SIG-M5 treated with dmso at 0.1 percent for 504 hours (cell line): Measurements from ENCODE around the gene ARHGAP6.

Experiments used
- DNase-seq: peaks from one replicate; lab custom pipeline; 2025; ENCODE audit not compliant: unreplicated experiment; lab: John Stamatoyannopoulos, UW

The ARHGAP6 gene

DNA sequence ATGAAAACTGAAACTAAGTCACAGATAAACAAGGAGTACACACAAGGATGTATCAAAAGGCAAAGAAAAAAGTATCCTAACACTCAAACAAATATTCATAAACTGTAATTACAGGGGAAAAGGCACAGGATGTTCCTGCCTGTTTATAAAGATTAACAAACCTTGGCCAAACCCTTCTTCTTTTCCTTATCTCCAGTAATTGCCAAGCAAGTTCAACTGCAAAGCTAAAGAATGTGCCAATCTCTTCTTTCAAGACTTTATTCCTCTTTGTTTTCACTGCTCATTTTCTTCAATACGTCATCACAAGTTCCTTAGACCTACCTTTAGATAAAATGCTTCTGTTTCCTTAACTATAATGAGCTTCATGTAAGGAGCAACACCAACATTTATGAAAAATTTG lies 201.3 kb downstream of the ARHGAP6 start:
- no peak for DNase-seq

- no peak for DNase-seq
These were observed 203.1 kb downstream of the ARHGAP6 start for GRCh38 chrX:11462648-11463047.

GRCh38 chrX:11462136-11462535 lies 203.6 kb downstream of the ARHGAP6 start:
- no peak for DNase-seq

DNA sequence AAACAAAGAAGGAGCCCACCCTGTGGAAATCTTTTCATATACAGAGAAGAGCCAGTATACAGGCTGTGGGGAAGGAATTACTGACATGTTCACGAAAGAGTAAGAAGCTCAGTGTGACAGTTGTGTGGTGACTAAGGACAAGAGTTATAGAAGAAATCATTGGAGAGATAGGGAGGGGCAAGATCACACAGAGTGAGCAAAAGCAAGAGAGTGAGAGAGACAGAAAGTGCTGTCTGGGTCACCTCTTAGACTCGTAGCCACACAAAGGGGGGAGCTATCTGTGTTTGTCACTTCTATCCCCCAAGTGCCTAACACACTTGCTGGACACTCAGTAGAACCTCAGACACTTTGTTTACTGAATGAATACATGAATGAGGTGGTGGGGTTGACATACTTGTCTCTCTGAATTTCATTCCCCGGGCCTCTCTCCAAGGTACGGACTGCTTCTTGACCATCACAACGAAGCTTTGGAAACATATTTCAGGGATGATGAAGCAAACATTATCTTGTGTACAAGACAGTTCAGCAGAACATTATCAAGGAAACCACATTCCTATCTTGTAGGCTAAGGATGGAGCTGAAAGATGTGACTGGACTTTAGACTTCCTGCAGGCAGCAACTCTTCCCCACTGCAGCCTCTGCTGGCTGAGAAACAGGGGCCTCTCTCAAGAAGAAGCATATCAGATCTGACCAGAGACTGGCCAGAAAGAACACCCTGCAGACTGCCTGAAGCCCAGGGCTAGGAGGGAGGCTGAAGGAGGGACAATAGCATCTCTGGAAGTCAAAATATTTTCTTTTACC lies 204.3 kb downstream of the ARHGAP6 start:
- no peak for DNase-seq

DNA sequence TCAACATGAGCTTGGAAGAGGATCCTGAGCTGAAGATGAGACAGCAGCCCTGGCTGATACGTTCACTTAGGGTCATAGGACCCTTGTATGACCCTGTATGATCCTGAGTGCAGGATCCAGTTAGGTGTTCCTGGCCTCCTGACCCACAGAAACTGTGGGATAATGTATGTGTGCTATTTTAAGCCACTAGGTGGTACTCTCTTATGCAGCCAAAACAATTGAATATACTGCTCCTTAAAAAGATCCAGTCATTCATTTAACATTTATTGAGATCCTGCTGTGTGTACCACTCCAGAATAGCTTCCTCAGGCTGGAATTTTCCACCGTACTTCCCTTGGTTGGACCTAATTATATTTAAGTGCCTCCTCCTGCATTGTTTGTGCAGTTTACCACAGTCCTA lies 205.4 kb downstream of the ARHGAP6 start:
- no peak for DNase-seq

DNA sequence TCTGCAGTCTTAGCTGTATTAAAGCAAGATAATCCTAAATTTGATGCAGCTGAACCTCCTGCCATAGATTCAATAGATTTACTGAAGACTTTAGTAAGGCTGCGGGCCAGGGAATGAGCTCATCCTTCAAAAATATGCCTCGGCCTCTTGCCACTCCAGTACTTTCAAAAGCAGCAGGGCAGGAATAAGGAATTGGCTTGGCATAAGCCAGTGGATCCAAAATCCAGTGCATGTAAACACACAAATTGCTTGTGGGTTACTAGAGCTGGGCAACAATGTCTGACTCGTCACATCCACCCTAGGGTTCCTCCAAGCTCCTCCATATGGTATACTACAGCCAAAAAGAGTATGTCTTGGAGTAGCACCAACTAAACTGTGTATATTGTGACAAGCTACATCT lies 207.6 kb downstream of the ARHGAP6 start:
- no peak for DNase-seq

GRCh38 chrX:11451151-11451550 lies 214.6 kb downstream of the ARHGAP6 start:
- no peak for DNase-seq

GRCh38 chrX:11450354-11450753 lies 215.4 kb downstream of the ARHGAP6 start:
- DNase-seq: no peak

DNA sequence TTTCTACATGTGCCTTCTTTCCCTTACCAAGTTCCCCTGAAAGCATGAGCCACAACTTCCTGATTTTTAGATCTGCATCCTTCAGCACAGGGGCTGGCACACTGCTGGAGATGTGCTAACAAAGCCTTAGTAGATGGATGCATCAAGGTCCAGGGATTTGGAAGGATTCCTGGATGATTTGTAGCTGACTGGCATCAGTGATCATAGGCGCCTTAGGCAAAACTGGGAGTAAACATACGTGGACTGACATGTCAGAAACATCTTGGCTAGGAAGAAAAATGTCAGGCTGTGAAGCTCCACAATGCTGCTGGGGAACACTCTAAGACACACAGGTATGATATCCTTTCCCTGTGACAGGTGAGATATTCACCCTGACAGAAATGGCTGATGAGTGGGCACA lies 216.1 kb downstream of the ARHGAP6 start:
- DNase-seq: no peak

DNA sequence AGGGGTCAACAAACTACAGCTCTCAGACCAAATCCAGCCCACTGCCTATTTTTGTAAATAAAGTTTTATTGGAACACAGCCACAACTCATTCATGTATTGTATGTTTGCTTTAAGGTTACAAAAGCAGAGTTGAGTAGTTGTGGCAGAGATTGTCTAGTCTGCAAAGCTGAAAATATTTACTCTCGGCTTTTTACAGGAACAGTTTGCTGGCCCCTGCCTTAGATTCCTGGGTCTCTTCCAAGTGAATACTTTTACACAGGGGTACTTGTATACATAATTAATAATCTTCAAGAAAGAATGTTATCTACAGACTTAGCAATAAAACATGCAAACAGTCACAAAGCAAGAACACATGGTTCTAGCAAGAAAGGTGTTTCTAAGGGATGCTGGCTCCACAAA lies 218.3 kb downstream of the ARHGAP6 start:
- no peak for DNase-seq

- DNase-seq: no peak
These were observed 218.8 kb downstream of the ARHGAP6 start for GRCh38 chrX:11446949-11447348.

- no peak for DNase-seq
These were observed 219.4 kb downstream of the ARHGAP6 start for GRCh38 chrX:11446336-11446735.

DNA sequence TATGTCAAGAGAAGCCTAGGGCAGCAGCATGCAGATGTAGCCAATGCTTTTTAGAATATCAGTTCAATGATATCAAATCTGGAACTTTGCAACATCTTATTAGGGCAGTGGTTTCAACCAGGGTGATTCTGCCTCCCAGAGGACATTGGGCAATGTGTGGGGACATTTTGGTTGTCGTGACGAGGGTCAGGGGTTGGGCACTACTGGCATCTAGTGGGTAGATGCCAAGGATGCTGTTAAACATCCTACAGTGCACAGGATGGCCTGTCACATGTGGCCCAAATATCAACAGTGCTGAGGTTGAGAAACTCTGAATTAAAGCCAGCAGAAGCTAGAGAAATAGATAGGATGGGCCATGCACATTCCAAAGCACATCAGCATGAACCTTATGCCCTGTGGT lies 220.2 kb downstream of the ARHGAP6 start:
- DNase-seq: no peak

- no peak for DNase-seq
These were observed 221.7 kb downstream of the ARHGAP6 start for GRCh38 chrX:11444052-11444451.

GRCh38 chrX:11439846-11440245 lies 225.9 kb downstream of the ARHGAP6 start:
- no peak for DNase-seq

DNA sequence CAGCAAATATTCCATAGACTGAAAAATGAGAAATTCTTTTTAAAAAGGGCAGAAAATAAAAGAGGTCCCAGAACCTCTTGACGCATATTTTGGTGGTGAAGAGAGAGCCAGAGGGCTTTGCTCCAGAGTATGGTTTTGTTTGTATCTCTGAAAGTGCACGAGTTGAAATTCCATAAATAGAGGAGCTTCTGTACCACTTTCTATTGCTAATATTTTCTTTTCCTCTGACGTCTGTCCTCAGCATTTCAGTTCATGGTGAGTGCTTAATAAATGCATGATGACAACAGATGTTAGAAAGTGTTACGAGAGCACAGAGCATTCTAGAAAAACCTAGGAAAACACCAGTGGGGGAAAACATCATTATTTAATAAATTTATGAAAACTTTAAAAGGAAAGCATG lies 227.0 kb downstream of the ARHGAP6 start:
- no peak for DNase-seq

GRCh38 chrX:11438380-11438723 lies 227.4 kb downstream of the ARHGAP6 start:
- DNase-seq: no peak

DNA sequence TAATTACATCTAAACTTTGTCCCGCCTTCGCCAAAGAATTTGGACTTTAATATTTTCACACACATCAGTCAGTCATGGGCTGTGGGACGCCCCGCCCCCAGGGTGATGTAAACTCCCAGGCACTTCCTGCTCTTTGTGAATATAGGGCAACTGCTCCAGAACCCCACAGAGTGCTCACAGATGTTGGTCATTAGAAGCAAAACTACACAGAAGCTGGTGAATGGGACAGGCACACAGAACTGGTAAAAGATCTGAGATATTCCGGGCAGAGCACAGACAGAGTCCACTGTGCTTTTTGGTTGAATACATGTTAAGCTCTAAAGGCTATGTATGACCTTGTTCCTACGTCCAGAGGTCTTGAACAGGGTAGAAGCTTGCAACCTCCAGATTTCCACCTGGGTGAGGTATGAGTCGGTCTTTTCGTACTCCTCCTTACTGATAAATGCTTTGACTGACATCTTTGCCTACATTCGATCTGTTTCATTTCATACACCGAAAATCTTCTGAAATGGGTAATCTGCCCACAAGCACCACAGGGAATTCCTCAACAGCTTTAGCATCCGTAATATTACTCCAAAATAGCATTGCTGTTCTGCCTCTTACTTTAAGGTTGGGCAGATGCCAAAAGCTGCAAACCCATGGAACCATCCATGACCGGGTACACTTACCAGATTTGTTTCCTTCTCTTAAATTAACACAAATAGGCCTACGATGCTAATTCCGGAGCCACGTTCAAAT lies 227.9 kb downstream of the ARHGAP6 start:
- no peak for DNase-seq

DNA sequence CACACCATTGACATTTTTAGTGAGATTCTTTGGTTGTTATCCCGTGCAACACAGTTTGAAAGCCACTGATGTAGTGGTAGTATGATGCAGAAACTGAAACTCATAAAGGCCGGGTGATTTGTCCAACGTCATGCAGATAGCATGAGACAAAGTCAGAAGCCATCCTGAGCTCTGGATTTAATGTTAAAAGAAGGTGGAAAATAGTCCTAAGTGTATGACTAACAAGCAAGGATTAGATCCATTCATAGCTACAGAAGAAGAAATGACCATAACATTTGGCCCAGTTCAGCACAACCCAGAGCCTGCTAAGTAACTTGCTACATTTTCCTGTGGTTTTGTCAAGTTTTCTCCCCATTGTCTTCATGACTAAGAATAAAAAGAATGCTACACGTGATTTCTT lies 230.2 kb downstream of the ARHGAP6 start:
- DNase-seq: no peak

GRCh38 chrX:11434607-11435006 lies 231.1 kb downstream of the ARHGAP6 start:
- DNase-seq: no peak

- DNase-seq: peak; percentile 2
These were observed 233.9 kb downstream of the ARHGAP6 start for GRCh38 chrX:11431786-11432185.

DNA sequence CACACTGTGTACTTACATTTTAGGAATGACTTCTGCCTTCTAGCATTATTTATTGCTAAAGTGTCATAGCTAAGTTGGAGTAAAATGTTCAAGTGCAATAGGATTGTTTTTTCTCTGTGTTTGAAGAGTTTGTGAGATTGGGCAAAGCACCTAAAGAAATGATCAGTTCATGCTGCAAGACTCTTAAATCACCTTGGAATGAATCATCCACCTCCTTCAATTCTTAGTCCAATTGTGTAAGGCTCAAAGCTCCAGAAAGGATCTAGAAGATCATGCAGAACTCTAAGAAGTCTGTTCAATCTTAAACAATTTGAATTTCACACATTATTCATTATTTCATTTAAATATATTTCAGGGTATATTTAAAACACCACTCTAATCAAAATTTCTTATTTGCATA lies 235.4 kb downstream of the ARHGAP6 start:
- DNase-seq: no peak
